GM12878 (cell line): ENCODE measurements around the gene WEE2. TPM values are rescaled to one million over a fixed set of nuclear protein-coding genes. Genes with fewer than 3 reads are reported as not detected.

Experiments used
- ATAC-seq: fragments of 200-7000 bp; cut with Tn5 transposase; 3 replicates; pipeline ENCODE4 v1.9.1; 2020; ENCODE audit warnings: mild to moderate bottlenecking, moderate library complexity
- BruUV-seq: library from RNA; stranded (reverse); fragments of 400-500 nt; replicated peaks from 2 replicates; lab custom pipeline; 2021; lab: Mats Ljungman, UMichigan
- CTCF ChIA-PET: fragments of 300-600 bp; sonication (Branson Sonifier 250); formaldehyde crosslinking; extraction: SDS; loops from one replicate; lab custom pipeline; 2021; ENCODE audit warnings: inconsistent platforms; lab: Yijun Ruan, JAX
- POLR2A ChIA-PET: fragments of 350-600 bp; formaldehyde crosslinking; extraction: SDS; loops from one replicate; lab custom pipeline; 2021; ENCODE audit warnings: inconsistent platforms; lab: Charles Lee
- RAD21 ChIA-PET: fragments of 300-600 bp; sonication (Branson Sonifier 250); formaldehyde crosslinking; loops from one replicate; lab custom pipeline; 2023; ENCODE audit warnings: antibody characterized with exemption; ENCODE audit not compliant: unreplicated experiment; lab: Charles Lee
- SMC1A ChIA-PET: fragments of 300-600 bp; sonication (Branson Sonifier 250); formaldehyde crosslinking; loops from one replicate; lab custom pipeline; 2023; ENCODE audit not compliant: unreplicated experiment, uncharacterized antibody; lab: Charles Lee
- DNase-seq: peaks from one replicate; pipeline ENCODE4 v3.0.0-alpha.2; 2011; ENCODE audit warnings: low read depth, low spot score
- FAIRE-seq: peaks from 3 replicates; lab custom pipeline; 2011; peaks lifted over from hg19 to GRCh38; lab: Jason Lieb, UNC
- H2AFZ ChIP-seq: 2 replicates; pipeline ENCODE4 v1.6.0; 2011; ENCODE audit warnings: low read depth, low read length, control low read depth; ENCODE audit not compliant: control insufficient read depth
- H3K27ac ChIP-seq: 2 replicates; pipeline ENCODE4 v1.5.1; 2011; ENCODE audit warnings: control low read depth; ENCODE audit not compliant: control insufficient read depth, insufficient read depth
- H3K27me3 ChIP-seq, 2 experiments: replicated peaks in 1 of 2; 2 replicates each; pipeline versions ENCODE4 v1.6.0 to v1.6.1; 2011; ENCODE audit warnings: low read length in 1 of 2; ENCODE audit not compliant: control insufficient read depth in 2 of 2, insufficient read depth in 2 of 2
- H3K36me3 ChIP-seq, 2 experiments: 2 replicates each; pipeline ENCODE4 v1.5.1; 2011; ENCODE audit warnings: low read length in 1 of 2; ENCODE audit not compliant: control insufficient read depth in 2 of 2, insufficient read depth in 2 of 2
- H3K4me1 ChIP-seq: 2 replicates; pipeline ENCODE4 v1.6.1; 2011; ENCODE audit warnings: mild to moderate bottlenecking, low read length, moderate library complexity, mixed read lengths; ENCODE audit not compliant: control insufficient read depth, insufficient read depth
- H3K4me2 ChIP-seq: 2 replicates; pipeline ENCODE4 v1.6.0; 2011; ENCODE audit warnings: control low read depth; ENCODE audit not compliant: control insufficient read depth, insufficient read depth
- H3K4me3 ChIP-seq: fragments of 200-600 bp; sonication (generic); 2 replicates; pipeline ENCODE4 v1.5.1; 2016
- H3K79me2 ChIP-seq: 2 replicates; pipeline ENCODE4 v1.6.0; 2011; ENCODE audit warnings: low read length; ENCODE audit not compliant: control insufficient read depth, insufficient read depth
- H3K9ac ChIP-seq: 2 replicates; pipeline ENCODE4 v1.8.0; 2011; ENCODE audit warnings: low read length, control low read depth, mixed read lengths; ENCODE audit not compliant: control insufficient read depth, insufficient read depth
- H3K9me3 ChIP-seq: replicated peaks from 3 replicates; pipeline ENCODE4 v1.5.1; 2011; ENCODE audit warnings: mild to moderate bottlenecking, low read length; ENCODE audit not compliant: control insufficient read depth, insufficient read depth
- H4K20me1 ChIP-seq: 2 replicates; pipeline ENCODE4 v1.6.0; 2011; ENCODE audit not compliant: control insufficient read depth, insufficient read depth
- CEBPB ChIP-seq, 2 experiments: fragments of 150-350 bp in 1 of 2; IDR thresholded peaks; 2 replicates each; pipeline ENCODE4 v1.6.1; 2012 to 2014; ENCODE audit warnings: low read depth in 2 of 2, low read length in 2 of 2, borderline replicate concordance in 1 of 2, inconsistent platforms in 1 of 2
- ESRRA ChIP-seq: IDR thresholded peaks from 2 replicates; pipeline ENCODE4 v1.6.1; 2012; ENCODE audit warnings: mild to moderate bottlenecking, low read length, improper control_type of control experiment
- IKZF2 ChIP-seq, 2 experiments: fragments of 450-650 bp; IDR thresholded peaks; 2 replicates each; pipeline ENCODE4 v1.6.1; 2017; ENCODE audit warnings: mild to moderate bottlenecking in 2 of 2, moderate library complexity in 2 of 2
- NFYB ChIP-seq: IDR thresholded peaks from 2 replicates; pipeline ENCODE4 v1.6.1; 2011; ENCODE audit warnings: low read depth, mild to moderate bottlenecking, low read length, improper control_type of control experiment, moderate library complexity; ENCODE audit not compliant: insufficient read depth
- NR2C2 ChIP-seq: IDR thresholded peaks from 2 replicates; pipeline ENCODE4 v1.6.1; 2011; ENCODE audit warnings: borderline replicate concordance, low read depth; ENCODE audit not compliant: control insufficient read depth, insufficient read length
- PAX8 ChIP-seq: fragments of 450-650 bp; IDR thresholded peaks from 2 replicates; pipeline ENCODE4 v1.6.1; 2017; ENCODE audit warnings: mild to moderate bottlenecking, moderate library complexity
- RAD51 ChIP-seq: fragments of 450-650 bp; IDR thresholded peaks from 2 replicates; pipeline ENCODE4 v1.6.1; 2016; ENCODE audit warnings: moderate library complexity, mild to moderate bottlenecking, inconsistent platforms
- WGBS: methylation state at CpG from one replicate; pipeline ENCODE4 v1.1.6; 2016; ENCODE audit warnings: low lambda C conversion rate; ENCODE audit not compliant: insufficient replicate concordance, insufficient coverage; ENCODE audit errors: missing lambda C conversion rate; 5-methylcytosine and 5-hydroxymethylcytosine counted together
- in situ Hi-C: fragments of 300-500 bp; cut with MboI; formaldehyde crosslinking; loops from 9 replicates; pipeline ENCODE4 v1.14.3; 2018; ENCODE audit warnings: mixed read lengths
- intact Hi-C: fragments of 100-400 bp; cut with micrococcal nuclease; formaldehyde crosslinking; loops from one replicate; pipeline ENCODE4 v1.14.2; 2022; ENCODE audit not compliant: unreplicated experiment
- polyA plus RNA-seq, 11 experiments: library from polyadenylated mRNA; depleted of rRNA in 4 of 11; unstranded in 6 of 11; stranded (reverse) in 5 of 11; fragments of >200 nt; fragmentation: Nextera tagmentation in 4 of 11; fragmentation: Illumina TruSeq in 1 of 11; extraction: Ambion mirVana in 4 of 11; extraction: Trizol in 1 of 11; gene quantifications; 1 replicate in 1 of 11; 2 replicates in 10 of 11; pipeline versions ENCODE4 v1.2.1 to v1.2.3, GENCODE V29; 2011 to 2016; ENCODE audit warnings: inconsistent platforms in 2 of 11, missing spikeins in 2 of 11, low read depth in 1 of 11
- total RNA-seq, 4 experiments: library from RNA; depleted of rRNA in 3 of 4; stranded (reverse); fragments of >200 nt in 3 of 4; fragmentation: Illumina TruSeq in 1 of 4; extraction: Trizol in 1 of 4; gene quantifications; 2 replicates each; pipeline versions ENCODE4 v1.2.1 to v1.2.3, GENCODE V29; 2013 to 2021
- TF ChIP-seq, protein P1 (sequence below): fragments of 450-650 bp; formaldehyde crosslinking; IDR thresholded peaks from 2 replicates; pipeline ENCODE4 v1.4.0; 2020; ENCODE audit warnings: mild to moderate bottlenecking, moderate library complexity

WEE2 gene
- total and polyA plus RNA-seq, 10 of the 15 experiments (the other 5 are each of a cell fraction or from before 2014, with no cell fraction given): 0.02 to 0.03 (median 0.03) TPM; not detected in 7

DNA sequence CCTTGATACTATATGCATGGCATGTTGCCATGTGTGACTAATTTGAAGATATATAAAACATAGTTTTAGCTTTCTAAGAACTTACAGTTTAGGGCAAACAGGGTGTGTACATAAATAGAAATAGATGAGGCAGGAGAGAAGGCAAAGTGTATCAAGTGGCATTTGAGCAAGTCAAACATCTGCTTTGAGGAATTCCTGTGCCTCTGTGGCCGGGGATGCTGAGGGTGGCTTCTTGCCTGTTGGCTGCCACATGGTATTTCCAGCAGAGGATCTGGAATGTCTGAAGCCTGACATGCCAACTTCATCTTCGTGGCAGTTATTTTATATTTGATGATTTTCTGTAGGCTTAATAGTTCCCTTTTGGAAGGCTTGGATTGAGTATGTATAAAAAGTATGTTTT is 36.0 kb downstream of the WEE2 start:
- ChIA-PET SMC1A (interaction anchor here (1.4 kb wide), 1 partner anchor 10 kb away, joined by 3 read pairs; no protein-coding TSS in a partner anchor), POLR2A (no interaction called here), CTCF (interaction anchor here (1.6 kb wide), 1 partner anchor 17 kb away, joined by 4 read pairs; no protein-coding TSS in a partner anchor), RAD21 (no interaction called here)
- DNase-seq (no peak), FAIRE-seq (no peak), ATAC-seq (no peak)
- peaks cover 2 to 34% of the 10 kb centered on the region in 2 experiments for H3K36me3 ChIP-seq
- no peaks in the 10 kb centered on the region for H4K20me1 ChIP-seq
- no peak overlapping the region for H3K9ac ChIP-seq
- no peak overlapping the region for H3K4me3 ChIP-seq
- H3K4me2 ChIP-seq: no peak overlapping the region
- H3K27ac ChIP-seq: no peak overlapping the region
- no peak for TF ChIP-seq NR2C2
- TF ChIP-seq NFYB: no peak
- TF ChIP-seq IKZF2 (IDR thresholded peaks at IDR 0.05): no peak
- TF ChIP-seq CEBPB (IDR thresholded peaks at IDR 0.05; ENCODE audit: borderline replicate concordance in 1 of 2, low read depth in 2 of 2, low read length in 2 of 2): no peak
- TF ChIP-seq, protein P1, sequence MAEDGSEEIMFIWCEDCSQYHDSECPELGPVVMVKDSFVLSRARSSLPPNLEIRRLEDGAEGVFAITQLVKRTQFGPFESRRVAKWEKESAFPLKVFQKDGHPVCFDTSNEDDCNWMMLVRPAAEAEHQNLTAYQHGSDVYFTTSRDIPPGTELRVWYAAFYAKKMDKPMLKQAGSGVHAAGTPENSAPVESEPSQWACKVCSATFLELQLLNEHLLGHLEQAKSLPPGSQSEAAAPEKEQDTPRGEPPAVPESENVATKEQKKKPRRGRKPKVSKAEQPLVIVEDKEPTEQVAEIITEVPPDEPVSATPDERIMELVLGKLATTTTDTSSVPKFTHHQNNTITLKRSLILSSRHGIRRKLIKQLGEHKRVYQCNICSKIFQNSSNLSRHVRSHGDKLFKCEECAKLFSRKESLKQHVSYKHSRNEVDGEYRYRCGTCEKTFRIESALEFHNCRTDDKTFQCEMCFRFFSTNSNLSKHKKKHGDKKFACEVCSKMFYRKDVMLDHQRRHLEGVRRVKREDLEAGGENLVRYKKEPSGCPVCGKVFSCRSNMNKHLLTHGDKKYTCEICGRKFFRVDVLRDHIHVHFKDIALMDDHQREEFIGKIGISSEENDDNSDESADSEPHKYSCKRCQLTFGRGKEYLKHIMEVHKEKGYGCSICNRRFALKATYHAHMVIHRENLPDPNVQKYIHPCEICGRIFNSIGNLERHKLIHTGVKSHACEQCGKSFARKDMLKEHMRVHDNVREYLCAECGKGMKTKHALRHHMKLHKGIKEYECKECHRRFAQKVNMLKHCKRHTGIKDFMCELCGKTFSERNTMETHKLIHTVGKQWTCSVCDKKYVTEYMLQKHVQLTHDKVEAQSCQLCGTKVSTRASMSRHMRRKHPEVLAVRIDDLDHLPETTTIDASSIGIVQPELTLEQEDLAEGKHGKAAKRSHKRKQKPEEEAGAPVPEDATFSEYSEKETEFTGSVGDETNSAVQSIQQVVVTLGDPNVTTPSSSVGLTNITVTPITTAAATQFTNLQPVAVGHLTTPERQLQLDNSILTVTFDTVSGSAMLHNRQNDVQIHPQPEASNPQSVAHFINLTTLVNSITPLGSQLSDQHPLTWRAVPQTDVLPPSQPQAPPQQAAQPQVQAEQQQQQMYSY (CRISPR knock-in tag): no peak
- no peak for TF ChIP-seq PAX8
- no peak for TF ChIP-seq ESRRA
- no peak for TF ChIP-seq RAD51
- BruUV-seq: no TSS peak
- intact Hi-C loops: no loop called here
- H2AFZ ChIP-seq: no peak overlapping the region
- in situ Hi-C loops: no loop called here
- H3K79me2 ChIP-seq: peaks cover 24% of the 10 kb centered on the region
- H3K4me1 ChIP-seq: peaks cover 4% of the 10 kb centered on the region; the same call in 1 of the 2 replicates
- H3K9me3 ChIP-seq: peaks cover 5% of the 10 kb centered on the region
- no peaks in the 10 kb centered on the region for H3K27me3 ChIP-seq
- 76% methylated on average over 2 of the region's 2 CpGs for WGBS
